Measurements from ENCODE around the gene LIMS2.

Gene LIMS2

DNA sequence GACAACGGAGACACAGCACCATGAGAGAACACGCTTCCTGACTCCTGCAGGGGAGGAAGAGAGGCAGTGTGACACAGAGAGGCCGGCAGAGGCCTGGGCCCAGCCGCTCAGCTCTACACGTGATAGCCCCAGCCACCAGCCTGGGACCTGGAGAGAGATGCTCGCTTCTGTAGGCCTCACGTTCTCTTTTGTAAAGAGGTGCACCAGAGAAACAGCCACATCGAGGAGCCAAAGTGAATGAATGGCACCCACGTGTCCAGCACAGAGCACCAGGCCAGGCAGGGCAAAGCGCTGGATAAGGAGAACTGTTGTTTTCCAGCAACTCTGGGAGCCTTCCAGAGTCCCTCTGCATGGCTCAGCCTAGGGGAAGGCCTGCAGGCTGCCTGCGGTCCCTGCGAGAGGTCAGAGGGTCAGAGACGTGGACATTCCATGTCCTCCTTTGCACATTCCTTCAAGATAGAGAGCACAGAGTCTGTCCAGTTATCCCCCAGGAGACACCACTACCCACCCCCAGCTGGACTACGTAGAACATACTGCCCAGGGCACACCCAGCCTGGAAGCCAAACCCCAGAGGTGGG is 14.2 kb downstream of the LIMS2 start:
- H3K36me3 ChIP-seq (ENCODE audit: insufficient read depth, low read length), result peaks cover 31% of the 10 kb centered on the region
- H3K9me3 ChIP-seq (ENCODE audit: low read length), result no peaks in the 10 kb centered on the region
- H3K9ac ChIP-seq (ENCODE audit: low read length), result peak overlapping the region; percentile 44
- no peaks in the 10 kb centered on the region for H3K27me3 ChIP-seq (ENCODE audit: control insufficient read depth in 1 of 2, insufficient read depth in 2 of 2, low read length in 2 of 2)
- peaks cover 91% of the 10 kb centered on the region for H3K4me1 ChIP-seq (ENCODE audit: insufficient read depth, low read length)
- H3K27ac ChIP-seq (ENCODE audit: low read depth, low read length), result peak overlapping the region; percentile 91
- H3K4me3 ChIP-seq (ENCODE audit: low read depth in 1 of 2, low read length in 2 of 2), result peak overlapping the region in 1 of 2 donors; percentile 9

DNA sequence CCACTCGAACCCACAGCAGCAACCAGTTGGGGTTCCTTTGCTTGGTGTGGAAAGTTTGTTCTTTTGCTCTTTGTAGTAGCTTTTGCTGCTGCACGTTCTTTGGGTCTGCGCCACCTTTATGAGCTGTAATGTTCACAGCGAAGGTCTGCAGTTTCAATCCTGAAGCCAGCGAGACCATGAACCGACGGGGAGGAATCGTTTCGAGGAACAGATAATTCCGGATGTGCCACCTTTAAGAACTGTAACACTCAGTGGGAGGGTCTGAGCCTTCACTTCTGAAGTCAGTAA is 15.1 kb downstream of the LIMS2 start:
- Histone ChIP-seq H3K36me3 (ENCODE audit: insufficient read depth, low read length) (peaks cover 40% of the 10 kb centered on the region), H3K27ac (ENCODE audit: low read depth, low read length) (peak overlapping the region; percentile 91), H3K4me1 (ENCODE audit: insufficient read depth, low read length) (peaks cover 91% of the 10 kb centered on the region), H3K9ac (ENCODE audit: low read length) (no peak overlapping the region), H3K27me3 (ENCODE audit: control insufficient read depth in 1 of 2, insufficient read depth in 2 of 2, low read length in 2 of 2) (no peaks in the 10 kb centered on the region), H3K9me3 (ENCODE audit: low read length) (no peaks in the 10 kb centered on the region), H3K4me3 (ENCODE audit: low read depth in 1 of 2, low read length in 2 of 2) (peak overlapping the region in 1 of 2 donors; percentile 37)

- peaks cover 92% of the 10 kb centered on the region for H3K4me1 ChIP-seq (ENCODE audit: insufficient read depth, low read length)
- peak overlapping the region; percentile 91 for H3K27ac ChIP-seq (ENCODE audit: low read depth, low read length)
- H3K4me3 ChIP-seq (ENCODE audit: low read depth in 1 of 2, low read length in 2 of 2), result peak overlapping the region; percentile 11 to 37
Observed at GRCh38 chr2:127659408-127660290, 15.7 kb downstream of the LIMS2 start.

DNA sequence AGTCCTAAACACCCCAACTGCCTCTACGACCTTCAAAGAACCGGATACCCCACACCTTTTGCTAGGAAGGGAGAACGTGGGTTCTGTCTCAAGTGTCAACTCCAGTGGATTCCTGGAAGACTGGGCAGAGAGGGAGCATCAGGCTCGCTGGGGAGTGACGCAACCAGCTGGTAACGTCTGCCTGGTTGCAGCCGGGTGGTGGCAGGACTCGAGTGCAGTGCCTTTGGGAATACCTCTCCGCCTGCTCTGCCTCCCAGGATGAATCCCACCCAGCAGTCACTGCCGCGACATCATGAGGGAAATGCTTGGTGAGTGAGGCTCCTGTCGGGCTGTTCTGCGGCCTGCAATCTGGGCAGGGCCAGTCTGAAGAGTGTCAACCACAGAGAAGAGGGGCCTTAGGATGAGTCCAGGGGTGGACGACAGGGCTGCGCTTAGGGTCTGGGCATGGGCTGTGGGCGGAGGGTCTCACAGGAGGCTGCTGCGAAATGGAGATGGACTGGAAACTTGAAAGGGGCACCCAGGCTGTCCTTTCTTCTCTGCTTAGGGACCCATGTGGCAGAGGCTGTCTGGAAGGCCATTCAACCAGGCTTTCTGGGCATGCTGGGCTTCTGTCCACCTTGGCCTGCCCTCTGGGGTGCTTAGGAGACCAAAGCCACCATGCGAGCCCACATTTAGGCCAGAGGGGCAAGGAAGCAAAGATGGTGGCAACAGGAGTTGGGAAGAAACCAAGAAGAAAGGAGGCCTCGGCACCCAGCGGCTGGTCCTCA is 16.5 kb downstream of the LIMS2 start:
- peaks cover 98% of the 10 kb centered on the region for H3K4me1 ChIP-seq (ENCODE audit: insufficient read depth, low read length)
- H3K9me3 ChIP-seq (ENCODE audit: low read length), result no peaks in the 10 kb centered on the region
- no peaks in the 10 kb centered on the region for H3K27me3 ChIP-seq (ENCODE audit: control insufficient read depth in 1 of 2, insufficient read depth in 2 of 2, low read length in 2 of 2)
- peak overlapping the region; percentile 88 for H3K9ac ChIP-seq (ENCODE audit: low read length)
- H3K27ac ChIP-seq (ENCODE audit: low read depth, low read length), result peak overlapping the region; percentile 91
- peaks cover 54% of the 10 kb centered on the region for H3K36me3 ChIP-seq (ENCODE audit: insufficient read depth, low read length)
- peak overlapping the region in 1 of 2 donors; percentile 37 for H3K4me3 ChIP-seq (ENCODE audit: low read depth in 1 of 2, low read length in 2 of 2)

More at GRCh38 chr2:127659408-127660290, 15.7 kb downstream of the LIMS2 start:
- Histone ChIP-seq H3K9ac (ENCODE audit: low read length) (peak overlapping the region; percentile 88), H3K36me3 (ENCODE audit: insufficient read depth, low read length) (peaks cover 46% of the 10 kb centered on the region), H3K27me3 (ENCODE audit: control insufficient read depth in 1 of 2, insufficient read depth in 2 of 2, low read length in 2 of 2) (no peaks in the 10 kb centered on the region), H3K9me3 (ENCODE audit: low read length) (no peaks in the 10 kb centered on the region)

DNA sequence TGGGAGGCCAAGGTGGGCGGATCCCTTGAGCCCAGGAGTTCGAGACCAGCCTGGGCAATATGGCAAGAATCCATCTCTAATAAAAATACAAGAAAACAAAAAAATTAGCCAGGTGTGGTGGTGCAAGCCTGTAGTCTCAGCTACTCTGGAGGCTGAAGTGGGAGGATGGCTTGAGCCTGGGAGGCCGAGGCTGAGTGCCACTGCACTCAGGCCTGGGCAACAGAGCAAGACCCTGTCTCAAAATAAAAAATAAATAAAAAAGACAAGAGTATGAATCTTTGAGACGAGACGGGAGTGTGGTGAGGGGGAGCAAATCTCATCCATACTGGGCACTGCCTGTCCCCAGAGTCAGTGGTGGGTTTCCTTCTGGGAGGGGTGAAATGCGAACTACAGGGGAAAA is 17.2 kb downstream of the LIMS2 start:
- H3K27me3 ChIP-seq (ENCODE audit: control insufficient read depth in 1 of 2, insufficient read depth in 2 of 2, low read length in 2 of 2), result no peaks in the 10 kb centered on the region
- peaks cover 98% of the 10 kb centered on the region for H3K4me1 ChIP-seq (ENCODE audit: insufficient read depth, low read length)
- peak overlapping the region in 1 of 2 donors; percentile 37 for H3K4me3 ChIP-seq (ENCODE audit: low read depth in 1 of 2, low read length in 2 of 2)
- no peaks in the 10 kb centered on the region for H3K9me3 ChIP-seq (ENCODE audit: low read length)
- H3K9ac ChIP-seq (ENCODE audit: low read length), result peak overlapping the region; percentile 57
- H3K27ac ChIP-seq (ENCODE audit: low read depth, low read length), result peak overlapping the region; percentile 91
- H3K36me3 ChIP-seq (ENCODE audit: insufficient read depth, low read length), result peaks cover 61% of the 10 kb centered on the region

- Histone ChIP-seq H3K27ac (ENCODE audit: low read depth, low read length) (peak overlapping the region; percentile 91), H3K9me3 (ENCODE audit: low read length) (no peaks in the 10 kb centered on the region), H3K4me1 (ENCODE audit: insufficient read depth, low read length) (peaks cover 100% of the 10 kb centered on the region), H3K27me3 (ENCODE audit: control insufficient read depth in 1 of 2, insufficient read depth in 2 of 2, low read length in 2 of 2) (no peaks in the 10 kb centered on the region), H3K9ac (ENCODE audit: low read length) (peak overlapping the region; percentile 57), H3K36me3 (ENCODE audit: insufficient read depth, low read length) (peaks cover 63% of the 10 kb centered on the region), H3K4me3 (ENCODE audit: low read depth in 1 of 2, low read length in 2 of 2) (peak overlapping the region in 1 of 2 donors; percentile 20)
Observed at GRCh38 chr2:127657232-127657595, 18.1 kb downstream of the LIMS2 start.

DNA sequence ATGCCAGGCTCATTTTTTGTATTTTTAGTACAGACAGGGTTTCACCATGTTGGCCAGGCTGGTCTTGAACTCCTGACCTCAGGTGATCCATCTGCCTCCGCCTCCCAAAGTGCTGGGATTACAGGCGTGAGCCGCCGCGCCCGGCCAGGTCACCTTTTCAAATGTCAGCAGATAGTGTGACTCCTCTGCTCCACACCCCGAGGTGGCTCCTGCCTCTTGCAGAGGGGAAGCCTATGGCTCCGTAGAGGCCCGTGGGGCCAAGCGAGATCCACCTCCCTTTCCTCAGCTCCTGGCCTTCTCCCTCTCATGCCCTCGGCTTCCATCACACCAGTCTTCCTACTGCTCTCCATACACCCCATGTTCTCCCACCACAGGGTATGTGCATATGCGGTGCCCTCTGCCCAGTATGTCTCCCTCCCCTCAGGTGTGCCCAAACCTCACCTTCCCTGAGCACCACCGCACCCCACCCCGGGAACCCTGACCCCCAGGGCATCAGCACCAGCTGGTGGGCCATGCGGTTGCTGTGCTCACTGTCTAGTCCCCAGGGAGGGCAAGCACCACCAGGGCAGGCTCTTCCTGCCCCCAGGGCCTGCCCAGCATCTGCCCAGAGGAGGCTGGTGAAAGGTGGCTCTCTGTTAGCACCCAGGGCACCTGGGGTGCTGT is 18.6 kb downstream of the LIMS2 start:
- Histone ChIP-seq H3K4me3 (ENCODE audit: low read depth in 1 of 2, low read length in 2 of 2) (peak overlapping the region in 1 of 2 donors; percentile 20), H3K4me1 (ENCODE audit: insufficient read depth, low read length) (peaks cover 100% of the 10 kb centered on the region), H3K9me3 (ENCODE audit: low read length) (no peaks in the 10 kb centered on the region), H3K36me3 (ENCODE audit: insufficient read depth, low read length) (peaks cover 63% of the 10 kb centered on the region), H3K27me3 (ENCODE audit: control insufficient read depth in 1 of 2, insufficient read depth in 2 of 2, low read length in 2 of 2) (no peaks in the 10 kb centered on the region), H3K27ac (ENCODE audit: low read depth, low read length) (peak overlapping the region; percentile 91), H3K9ac (ENCODE audit: low read length) (peak overlapping the region; percentile 57)

DNA sequence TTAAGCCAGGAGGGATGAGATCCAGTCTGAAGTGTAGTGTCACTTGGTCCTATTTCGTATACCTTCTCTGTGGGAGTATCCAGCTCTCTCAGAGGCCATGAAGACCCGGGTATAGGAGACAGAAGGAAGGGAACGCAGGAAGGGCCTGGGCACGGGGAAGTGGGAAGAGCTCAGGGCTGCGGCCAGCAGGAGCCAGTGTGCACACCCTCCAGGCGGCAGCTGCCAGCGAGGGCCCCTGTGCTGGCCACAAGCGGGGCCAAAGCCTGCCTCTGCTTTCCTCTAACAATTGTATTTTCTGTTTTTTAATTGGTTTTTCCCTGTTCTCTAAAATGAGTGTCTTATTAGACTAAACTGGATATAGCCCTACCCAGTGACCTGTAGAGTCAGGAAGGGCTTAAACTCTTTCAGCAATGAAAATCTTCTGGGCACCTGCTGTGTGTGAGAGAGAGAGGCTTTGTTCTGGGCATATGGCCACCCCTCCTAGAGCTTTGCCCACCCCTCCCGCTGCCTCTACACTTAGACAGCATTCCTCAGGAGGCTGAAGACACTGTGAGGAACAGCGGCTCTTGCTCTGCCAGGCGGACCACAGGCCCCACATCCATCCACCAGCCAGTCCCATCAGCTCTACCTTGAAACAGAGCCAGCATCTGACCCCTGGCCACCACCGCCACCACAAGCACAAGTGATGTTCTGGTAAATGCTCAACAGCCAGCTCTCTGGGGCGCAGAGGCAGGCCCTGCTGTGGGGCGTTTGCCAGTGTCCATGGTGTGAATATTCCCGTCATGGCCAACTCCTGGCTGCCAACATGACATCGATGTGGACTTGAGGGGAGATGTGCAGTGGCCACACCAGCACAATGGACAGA is 19.9 kb downstream of the LIMS2 start:
- peak overlapping the region; percentile 67 for H3K9ac ChIP-seq (ENCODE audit: low read length)
- peaks cover 100% of the 10 kb centered on the region for H3K4me1 ChIP-seq (ENCODE audit: insufficient read depth, low read length)
- H3K27me3 ChIP-seq (ENCODE audit: control insufficient read depth in 1 of 2, insufficient read depth in 2 of 2, low read length in 2 of 2), result no peaks in the 10 kb centered on the region
- H3K36me3 ChIP-seq (ENCODE audit: insufficient read depth, low read length), result peaks cover 55% of the 10 kb centered on the region
- no peaks in the 10 kb centered on the region for H3K9me3 ChIP-seq (ENCODE audit: low read length)
- H3K27ac ChIP-seq (ENCODE audit: low read depth, low read length), result peak overlapping the region; percentile 95
- H3K4me3 ChIP-seq (ENCODE audit: low read depth in 1 of 2, low read length in 2 of 2), result no peak overlapping the region

DNA sequence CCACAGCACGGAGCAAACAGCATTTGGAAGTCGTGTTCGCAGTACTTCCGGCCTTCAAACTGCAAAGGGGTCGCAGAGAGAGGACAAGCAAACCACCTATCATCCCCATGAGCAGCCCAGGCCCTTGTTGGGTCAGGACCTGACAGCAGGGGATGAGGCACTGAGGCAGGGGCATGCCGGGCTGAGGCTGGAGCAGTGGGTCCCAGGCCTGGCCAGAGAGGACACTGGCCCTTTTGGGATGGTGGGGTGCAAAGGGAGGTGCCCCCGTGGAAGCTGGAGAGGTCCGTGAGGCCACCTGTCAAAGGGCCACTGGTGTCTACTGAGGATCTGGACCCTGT is 20.5 kb downstream of the LIMS2 start:
- H3K4me1 ChIP-seq (ENCODE audit: insufficient read depth, low read length), result peaks cover 100% of the 10 kb centered on the region
- no peaks in the 10 kb centered on the region for H3K9me3 ChIP-seq (ENCODE audit: low read length)
- H3K9ac ChIP-seq (ENCODE audit: low read length), result peak overlapping the region; percentile 67
- no peaks in the 10 kb centered on the region for H3K27me3 ChIP-seq (ENCODE audit: control insufficient read depth in 1 of 2, insufficient read depth in 2 of 2, low read length in 2 of 2)
- peaks cover 49% of the 10 kb centered on the region for H3K36me3 ChIP-seq (ENCODE audit: insufficient read depth, low read length)
- H3K4me3 ChIP-seq (ENCODE audit: low read depth in 1 of 2, low read length in 2 of 2), result no peak overlapping the region
- H3K27ac ChIP-seq (ENCODE audit: low read depth, low read length), result peak overlapping the region; percentile 95

DNA sequence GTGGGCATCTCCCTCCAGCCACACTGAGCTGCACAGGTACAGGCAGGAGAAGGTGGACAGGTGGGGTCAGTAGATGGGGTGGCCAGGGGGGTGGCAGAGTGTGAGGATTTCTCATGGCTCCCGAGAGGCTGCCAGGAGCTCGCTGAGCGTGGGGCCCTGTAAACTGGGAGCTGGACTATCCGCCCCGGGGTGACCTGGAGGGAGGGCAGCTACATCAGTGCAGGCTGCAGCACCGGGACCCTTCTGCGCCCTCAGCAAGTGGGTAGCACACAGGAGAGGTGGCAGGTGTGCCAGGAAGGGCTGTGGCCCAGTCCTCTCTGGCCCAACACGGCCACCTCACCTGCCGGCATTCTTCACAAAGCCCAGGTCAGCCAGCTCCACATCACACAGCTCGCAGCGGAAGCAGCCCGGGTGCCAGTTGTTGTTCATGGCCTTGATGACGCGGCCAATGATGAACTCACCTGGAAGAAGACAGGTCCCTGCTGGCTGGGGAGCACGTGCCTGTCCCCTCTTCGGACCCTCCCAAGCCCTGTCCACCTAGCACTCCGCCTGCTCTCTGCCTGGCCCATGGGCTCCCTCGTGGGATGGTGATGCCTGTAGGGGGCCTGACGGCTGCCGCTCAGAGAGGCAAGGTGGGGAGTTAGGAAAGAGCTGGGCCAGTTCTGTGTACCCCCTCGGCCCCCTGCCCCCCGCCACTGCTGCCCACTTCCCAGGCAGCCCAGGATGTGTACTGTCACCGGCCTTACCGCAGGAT is 21.1 kb downstream of the LIMS2 start:
- peaks cover 47% of the 10 kb centered on the region for H3K36me3 ChIP-seq (ENCODE audit: insufficient read depth, low read length)
- H3K9me3 ChIP-seq (ENCODE audit: low read length), result no peaks in the 10 kb centered on the region
- H3K27me3 ChIP-seq (ENCODE audit: control insufficient read depth in 1 of 2, insufficient read depth in 2 of 2, low read length in 2 of 2), result no peaks in the 10 kb centered on the region
- peak overlapping the region; percentile 67 for H3K9ac ChIP-seq (ENCODE audit: low read length)
- no peak overlapping the region for H3K4me3 ChIP-seq (ENCODE audit: low read depth in 1 of 2, low read length in 2 of 2)
- peaks cover 100% of the 10 kb centered on the region for H3K4me1 ChIP-seq (ENCODE audit: insufficient read depth, low read length)
- peak overlapping the region; percentile 95 for H3K27ac ChIP-seq (ENCODE audit: low read depth, low read length)
